GM10266 (cell line): ENCODE data around the gene KRTAP4-16.
"Not testable (repeated sequence)": the region's sequence is repeated elsewhere in the genome, so short reads cannot be mapped to it uniquely, and the experiment has no call there.

ENCODE experiments used
- DNase-seq: peaks from one replicate; pipeline ENCODE4 v3.0.0; 2012; ENCODE audit errors: extremely low spot score
- CTCF ChIP-seq: IDR thresholded peaks from 2 replicates; pipeline ENCODE4 v1.5.1; 2012; ENCODE audit warnings: mild to moderate bottlenecking, low read depth; ENCODE audit not compliant: control insufficient read depth, insufficient read depth; ENCODE audit errors: missing control alignments

Gene KRTAP4-16

GRCh38 chr17:41101586-41102259, at the start of gene KRTAP4-16:
Gene KRTAP4-16, minus strand, starts transcription at chr17:41102209. Its CDS starts 0 bp downstream, at chr17:41102209.
- DNase-seq, result no peak
- TF ChIP-seq CTCF, result no peak

- TF ChIP-seq CTCF, result no peak
- no peak for DNase-seq
Observed at GRCh38 chr17:41151525-41151924, 49.5 kb upstream of the KRTAP4-16 start.

- TF ChIP-seq CTCF, result no peak
- DNase-seq, result no peak
Observed at GRCh38 chr17:41150026-41150425, 48.0 kb upstream of the KRTAP4-16 start.

- TF ChIP-seq CTCF, result no peak
- DNase-seq, result no peak
Observed at GRCh38 chr17:41149652-41149985, 47.6 kb upstream of the KRTAP4-16 start, which contains the start of gene KRTAP4-5. Gene KRTAP4-5, minus strand, starts transcription at chr17:41149825. Its CDS starts 58 bp downstream, at chr17:41149767.

- not testable (repeated sequence) for DNase-seq
Observed at GRCh38 chr17:41148971-41149651, 47.1 kb upstream of the KRTAP4-16 start.

- no peak for TF ChIP-seq CTCF
- DNase-seq, result no peak
Observed at GRCh38 chr17:41147531-41148204, 45.7 kb upstream of the KRTAP4-16 start.

GRCh38 chr17:41145261-41145660, 43.3 kb upstream of the KRTAP4-16 start:
- TF ChIP-seq CTCF, result no peak
- DNase-seq, result no peak
